ENCODE data around the gene ARRB1.

DNA sequence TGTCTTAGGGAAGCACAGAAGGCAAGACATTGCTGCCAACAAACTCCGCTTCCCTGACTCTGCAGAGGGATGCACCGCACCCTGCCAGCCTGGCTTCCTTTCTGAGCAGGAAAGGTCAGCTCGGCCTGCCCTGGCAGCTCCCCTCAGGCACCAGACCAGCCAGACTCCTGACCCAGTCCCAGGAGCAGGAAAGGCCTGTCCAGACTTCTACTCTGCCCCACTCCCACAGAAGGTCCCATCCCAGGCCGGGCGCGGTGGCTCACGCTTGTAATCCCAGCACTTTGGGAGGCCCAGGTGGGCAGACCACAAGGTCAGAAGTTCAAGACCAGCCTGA is 17.7 kb downstream of the ARRB1 start:
- TF ChIP-seq, protein P1, sequence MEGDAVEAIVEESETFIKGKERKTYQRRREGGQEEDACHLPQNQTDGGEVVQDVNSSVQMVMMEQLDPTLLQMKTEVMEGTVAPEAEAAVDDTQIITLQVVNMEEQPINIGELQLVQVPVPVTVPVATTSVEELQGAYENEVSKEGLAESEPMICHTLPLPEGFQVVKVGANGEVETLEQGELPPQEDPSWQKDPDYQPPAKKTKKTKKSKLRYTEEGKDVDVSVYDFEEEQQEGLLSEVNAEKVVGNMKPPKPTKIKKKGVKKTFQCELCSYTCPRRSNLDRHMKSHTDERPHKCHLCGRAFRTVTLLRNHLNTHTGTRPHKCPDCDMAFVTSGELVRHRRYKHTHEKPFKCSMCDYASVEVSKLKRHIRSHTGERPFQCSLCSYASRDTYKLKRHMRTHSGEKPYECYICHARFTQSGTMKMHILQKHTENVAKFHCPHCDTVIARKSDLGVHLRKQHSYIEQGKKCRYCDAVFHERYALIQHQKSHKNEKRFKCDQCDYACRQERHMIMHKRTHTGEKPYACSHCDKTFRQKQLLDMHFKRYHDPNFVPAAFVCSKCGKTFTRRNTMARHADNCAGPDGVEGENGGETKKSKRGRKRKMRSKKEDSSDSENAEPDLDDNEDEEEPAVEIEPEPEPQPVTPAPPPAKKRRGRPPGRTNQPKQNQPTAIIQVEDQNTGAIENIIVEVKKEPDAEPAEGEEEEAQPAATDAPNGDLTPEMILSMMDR (conservative IDR thresholded peaks at IDR 0.05 in 1 of 2, IDR thresholded peaks at IDR 0.05 in 1 of 2; ENCODE audit: extremely low read depth in 1 of 2, insufficient read depth in 1 of 2, low read depth in 1 of 2, low read length in 2 of 2), result no peak
- no peak for TF ChIP-seq EZH2 (IDR thresholded peaks at IDR 0.05; ENCODE audit: borderline replicate concordance, low read length)
